HG03378 (cell line): ENCODE results near the gene C19orf25.
"Not testable (repeated sequence)": the region's sequence is repeated elsewhere in the genome, so short reads cannot be mapped to it uniquely, and the experiment has no call there.

Experiments used
- ATAC-seq: cut with Tn5 transposase; IDR thresholded peaks from one replicate; pipeline ENCODE4 v1.9.1; 2021; ENCODE audit warnings: mild to moderate bottlenecking, moderate library complexity; ENCODE audit not compliant: unreplicated experiment

C19orf25 gene

GRCh38 chr19:1512671-1513498, 33.9 kb upstream of the C19orf25 start, which contains the start of gene ADAMTSL5:
Gene ADAMTSL5, minus strand, starts transcription at chr19:1513019. Its CDS starts 2,076 bp downstream, at chr19:1510943.
- no peak for ATAC-seq

- no peak for ATAC-seq
Measured at GRCh38 chr19:1511318-1512317, 32.6 kb upstream of the C19orf25 start.

- ATAC-seq: no peak
Measured at GRCh38 chr19:1510807-1511206, 31.8 kb upstream of the C19orf25 start.

GRCh38 chr19:1510442-1510806, 31.4 kb upstream of the C19orf25 start:
- ATAC-seq: no peak

- no peak for ATAC-seq
Measured at GRCh38 chr19:1509602-1510441, 30.8 kb upstream of the C19orf25 start.

- no peak for ATAC-seq
Measured at GRCh38 chr19:1508507-1508856, 29.5 kb upstream of the C19orf25 start.

GRCh38 chr19:1507763-1508506, 28.9 kb upstream of the C19orf25 start:
- ATAC-seq: no peak

GRCh38 chr19:1507192-1507660, 28.2 kb upstream of the C19orf25 start:
- no peak for ATAC-seq

GRCh38 chr19:1505991-1506881, 27.2 kb upstream of the C19orf25 start:
- ATAC-seq: no peak

GRCh38 chr19:1505012-1505411, 26.0 kb upstream of the C19orf25 start:
- no peak for ATAC-seq

GRCh38 chr19:1503925-1504773, 25.1 kb upstream of the C19orf25 start:
- ATAC-seq: no peak

GRCh38 chr19:1503089-1503924, 24.3 kb upstream of the C19orf25 start:
- no peak for ATAC-seq

GRCh38 chr19:1502433-1503088, 23.5 kb upstream of the C19orf25 start:
- no peak for ATAC-seq

GRCh38 chr19:1501200-1501595, 22.2 kb upstream of the C19orf25 start:
- no peak for ATAC-seq

- not testable (repeated sequence) for ATAC-seq
Measured at GRCh38 chr19:1499231-1499630, 20.2 kb upstream of the C19orf25 start.

GRCh38 chr19:1497578-1498235, 18.7 kb upstream of the C19orf25 start:
- no peak for ATAC-seq
